CD1c-positive myeloid dendritic cell (primary cell): ENCODE measurements around the gene LRPAP1.
A peak's percentile ranks its signal among the peaks of the same experiment; 100 is the strongest.

Experiments
- DNase-seq: peaks from one replicate; pipeline ENCODE4 v3.0.0-alpha.2; 2016; ENCODE audit errors: extremely low spot score

Gene LRPAP1

GRCh38 chr4:3473181-3473950, 58.9 kb downstream of the LRPAP1 start:
- DNase-seq, result no peak

- no peak for DNase-seq
Measured at GRCh38 chr4:3472411-3473141, 59.6 kb downstream of the LRPAP1 start.

- DNase-seq, result no peak
Measured at GRCh38 chr4:3471886-3472285, 60.3 kb downstream of the LRPAP1 start.

GRCh38 chr4:3471098-3471760, 61.0 kb downstream of the LRPAP1 start:
- no peak for DNase-seq

GRCh38 chr4:3470244-3471097, 61.8 kb downstream of the LRPAP1 start:
- no peak for DNase-seq

- no peak for DNase-seq
Measured at GRCh38 chr4:3469386-3470243, 62.6 kb downstream of the LRPAP1 start.

GRCh38 chr4:3468804-3469203, 63.4 kb downstream of the LRPAP1 start:
- no peak for DNase-seq

GRCh38 chr4:3468154-3468553, 64.1 kb downstream of the LRPAP1 start:
- DNase-seq, result no peak

DNA sequence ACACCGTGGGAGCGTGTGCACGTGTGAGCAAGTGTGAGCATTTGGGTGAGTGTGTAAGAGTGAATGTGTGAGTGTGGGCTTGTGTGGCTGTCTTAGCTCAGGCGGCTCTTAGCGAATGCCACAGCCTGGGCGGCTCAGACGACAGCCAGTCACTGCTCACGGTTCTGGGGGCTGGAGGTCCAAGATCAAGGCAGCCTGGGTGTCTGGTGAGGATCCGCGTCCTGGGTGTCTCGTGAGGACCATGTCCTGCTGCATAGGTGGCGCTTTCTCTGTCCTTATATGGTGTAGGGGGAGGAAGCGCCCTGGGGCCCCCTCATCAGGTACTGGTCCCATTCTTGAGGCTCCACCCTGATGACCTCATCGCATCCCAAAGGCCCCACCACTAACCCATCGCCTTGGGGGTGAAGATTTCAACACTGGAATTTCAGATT, 64.6 kb downstream of the LRPAP1 start:
- DNase-seq, result no peak

DNA sequence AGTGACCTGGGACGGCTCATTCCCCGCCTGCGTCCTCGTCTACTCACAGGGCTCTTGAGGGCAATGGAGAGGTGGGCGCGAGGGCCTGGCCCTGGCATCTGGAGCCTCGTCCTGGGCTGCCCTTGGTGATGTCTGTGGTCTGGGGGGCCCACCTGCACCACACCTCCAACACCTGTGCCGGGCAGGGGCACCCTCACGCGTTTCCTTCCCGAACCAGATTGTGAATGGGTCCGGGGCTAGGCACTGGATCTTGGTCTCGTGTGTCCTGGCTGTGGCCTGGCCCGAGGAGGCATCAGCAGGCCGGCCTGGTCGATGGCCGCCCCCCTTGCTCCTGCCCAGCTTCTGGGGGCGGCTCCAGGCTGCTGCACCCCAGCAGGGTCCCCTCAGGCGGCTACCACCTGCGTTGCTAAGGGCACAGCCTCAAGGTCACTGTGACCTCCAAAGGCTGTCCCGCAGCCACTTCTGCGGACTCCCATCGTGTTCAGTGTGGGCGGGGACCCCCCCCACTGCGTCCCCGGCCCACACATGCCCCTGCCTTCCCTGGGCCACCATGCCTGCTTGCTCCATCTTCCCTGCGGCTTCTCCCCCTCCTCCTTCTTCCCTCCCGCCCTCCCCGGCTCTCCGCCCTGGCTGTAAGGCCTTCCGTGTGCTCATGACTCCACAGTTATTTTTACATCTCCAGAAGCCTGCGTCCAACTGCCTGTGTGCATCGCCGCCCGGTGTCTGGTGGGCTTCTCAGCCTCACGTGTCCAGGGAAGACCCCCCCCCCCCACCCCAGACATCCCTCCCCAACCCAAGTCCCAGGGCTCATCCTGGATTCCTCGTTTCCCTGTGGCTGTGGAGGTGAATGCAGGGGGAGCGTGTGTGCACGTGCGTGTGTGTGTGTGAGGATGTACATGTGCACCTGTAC, 65.3 kb downstream of the LRPAP1 start:
- DNase-seq, result no peak

DNA sequence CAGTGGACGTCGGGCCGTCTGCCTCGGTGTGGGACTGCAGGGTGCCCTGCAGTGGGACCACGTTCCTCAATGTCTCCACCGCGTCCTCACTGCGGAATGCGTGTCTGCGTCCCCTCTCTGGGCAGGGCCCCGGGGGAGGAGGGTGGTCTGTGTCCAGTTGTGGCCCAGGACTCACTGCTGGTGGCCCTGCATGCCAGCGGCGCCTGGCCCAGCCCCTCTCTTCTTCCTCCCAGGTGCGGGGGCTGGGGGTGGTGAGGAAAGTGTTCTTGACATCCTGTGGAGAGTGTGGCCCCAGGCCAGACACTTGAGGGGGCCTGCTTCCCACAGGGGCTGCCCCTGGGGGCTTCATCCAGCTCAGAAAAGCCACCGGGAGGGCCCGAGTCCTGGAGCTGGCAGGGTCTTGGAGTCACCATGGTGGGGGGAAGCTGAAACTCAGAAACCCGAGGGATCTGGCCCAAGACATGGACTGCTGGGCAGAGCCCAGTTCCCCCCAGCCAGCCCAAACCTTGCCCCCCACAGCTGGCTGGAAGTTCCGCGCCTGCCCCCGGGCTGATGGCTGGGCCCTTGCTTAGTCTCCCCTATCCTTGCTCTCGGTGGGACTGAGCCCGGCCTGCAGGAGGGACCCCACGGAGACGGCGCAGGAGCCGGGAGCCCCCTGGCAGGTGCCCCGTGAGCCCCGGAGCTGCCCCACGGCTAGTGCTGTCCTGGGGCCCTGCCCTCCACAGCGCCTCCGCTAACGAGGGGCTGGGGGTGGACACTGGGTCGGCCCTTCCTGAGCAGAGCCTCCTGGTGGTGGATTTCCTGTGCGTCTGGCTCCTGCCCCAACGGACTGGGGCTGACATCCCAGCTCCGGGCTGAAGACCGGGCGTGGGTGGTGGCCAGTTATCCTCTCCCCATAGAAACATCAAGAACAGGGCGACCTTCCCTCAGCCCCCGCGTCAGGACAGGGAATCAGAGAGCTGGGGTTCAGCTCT, 66.2 kb downstream of the LRPAP1 start:
- DNase-seq, result no peak

DNA sequence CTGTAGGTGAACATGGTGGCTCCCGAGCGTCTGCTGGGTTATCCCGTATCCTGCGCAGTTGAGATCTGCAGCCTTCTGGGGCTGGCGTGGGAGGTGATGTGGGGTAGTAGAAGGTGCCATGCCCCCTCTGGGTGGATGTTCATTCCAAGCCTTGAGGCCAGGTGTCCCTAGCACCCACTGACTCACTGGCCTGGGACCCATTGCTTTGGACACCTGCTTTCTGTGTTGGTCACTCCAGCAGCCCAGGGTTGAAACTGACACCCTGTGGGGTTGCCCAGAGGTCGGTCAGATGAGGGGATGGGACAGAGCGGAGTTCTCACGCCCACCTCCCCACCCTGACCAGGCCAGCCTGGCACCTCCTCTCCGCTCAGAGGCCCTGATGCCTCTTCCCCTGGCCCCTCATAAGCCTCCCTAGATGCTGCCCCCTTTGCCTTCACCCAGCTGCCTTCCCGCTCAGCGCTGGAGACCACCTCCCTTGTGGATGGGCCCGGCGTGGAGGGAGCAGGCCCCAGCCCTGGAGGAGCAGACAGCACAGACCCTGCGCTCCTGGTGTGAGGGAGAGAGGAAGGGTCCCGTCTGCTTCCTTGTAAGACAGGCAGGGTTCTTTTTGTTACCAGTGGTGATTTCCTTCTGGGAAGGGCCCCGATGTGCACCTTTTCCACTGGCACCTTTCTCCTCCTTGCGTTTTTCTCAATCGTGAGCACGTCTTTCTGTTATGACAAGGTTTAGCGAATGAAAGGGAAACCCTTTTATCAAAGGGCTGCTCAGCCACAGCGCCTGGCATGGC, 67.1 kb downstream of the LRPAP1 start:
- no peak for DNase-seq

GRCh38 chr4:3464349-3464905, 67.8 kb downstream of the LRPAP1 start:
- no peak for DNase-seq

DNA sequence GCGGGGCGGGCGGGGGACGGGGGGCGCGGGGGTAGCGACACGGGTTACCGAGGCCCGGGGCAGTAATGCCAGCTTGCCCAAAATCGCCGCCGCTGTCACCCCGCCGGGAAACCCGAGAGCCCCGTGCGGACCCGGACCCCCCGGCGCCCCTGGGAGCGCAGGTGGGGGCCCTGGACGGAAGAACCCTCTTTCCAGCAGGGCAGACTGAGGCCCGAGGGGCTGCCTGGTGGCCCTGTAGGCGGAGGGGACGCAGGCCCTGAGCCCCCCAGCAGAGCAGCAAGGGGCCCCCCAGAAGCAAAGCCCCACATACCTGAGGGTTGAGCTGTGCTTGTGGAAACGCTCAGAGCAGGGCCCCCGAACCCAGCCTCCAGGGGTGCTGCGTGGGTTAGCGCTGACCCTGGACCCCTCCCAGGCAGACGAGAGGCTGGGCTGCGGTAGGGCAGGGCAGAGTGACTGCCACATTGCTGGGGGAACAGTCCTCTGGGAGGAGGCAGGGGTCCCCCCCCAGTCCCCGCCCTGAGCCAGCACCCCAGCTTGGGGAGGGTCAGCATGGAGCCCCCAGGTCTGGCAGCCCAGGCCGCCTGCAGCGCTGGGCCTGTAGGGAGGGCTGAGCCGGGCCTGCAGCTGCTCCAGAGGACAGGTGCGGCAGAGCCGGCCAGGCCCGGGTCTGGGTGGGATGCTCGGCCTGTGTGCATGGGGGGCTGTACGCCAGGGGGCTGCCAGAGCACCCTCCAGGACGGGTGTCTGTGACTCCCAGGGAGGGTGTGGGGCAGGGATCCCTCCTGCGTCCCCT, 68.5 kb downstream of the LRPAP1 start:
- no peak for DNase-seq

DNA sequence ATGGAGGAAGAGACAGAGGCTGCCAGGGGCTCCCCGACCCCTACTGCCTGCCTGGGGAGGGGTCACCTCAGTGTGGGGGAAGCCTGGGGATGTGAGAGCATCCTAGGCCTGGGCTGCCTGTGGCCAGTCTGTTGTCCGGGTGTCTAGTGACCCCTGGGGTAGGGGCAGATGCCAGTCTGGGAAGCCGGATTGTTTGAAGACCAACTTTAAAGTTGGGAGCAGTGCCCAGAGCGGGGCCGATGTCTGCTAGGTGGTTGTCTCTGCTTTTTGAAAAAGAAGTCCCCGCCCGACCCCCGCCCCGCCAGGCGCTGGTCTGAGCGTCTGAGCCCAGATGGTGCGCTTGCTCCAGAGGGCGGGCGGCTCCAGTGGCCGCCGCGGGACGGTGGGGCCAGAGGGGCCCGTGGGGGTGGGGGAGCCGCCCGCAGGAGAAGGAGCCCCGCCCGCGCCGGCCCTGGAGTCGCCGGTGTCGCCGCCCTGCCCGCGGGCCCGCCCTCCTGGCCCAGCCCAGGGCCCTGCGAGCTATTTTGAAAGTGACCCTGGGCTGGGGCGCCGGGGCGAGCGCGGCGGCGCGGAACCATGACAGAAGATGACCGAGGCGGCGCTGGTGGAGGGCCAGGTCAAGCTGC, 69.3 kb downstream of the LRPAP1 start, which contains the start of gene DOK7:
DOK7 (plus strand) TSS at position 517 of the 626 bp plus-strand sequence; CDS start at position 587, 70 bp downstream.
- peak; percentile 28 for DNase-seq

GRCh38 chr4:3462321-3462789, 69.9 kb downstream of the LRPAP1 start:
- no peak for DNase-seq
